Body of pancreas (tissue), 4 donors: Measurements from ENCODE around the gene IFT81.

Source experiments
- CTCF ChIP-seq, 7 experiments: fragments of 450-650 bp in 4 of 7; fragments of 200-600 bp in 3 of 7; sonication (generic) in 3 of 7; IDR thresholded peaks; one replicate each; pipeline ENCODE4 v1.5.1; 2016 to 2019; ENCODE audit warnings: antibody characterized with exemption in 7 of 7
- POLR2A ChIP-seq, 3 donors: fragments of 450-650 bp; IDR thresholded peaks; one replicate each; pipeline ENCODE4 v1.6.1; 2016; ENCODE audit warnings: antibody characterized with exemption in 3 of 3, mild to moderate bottlenecking in 2 of 3

- no peak for TF ChIP-seq CTCF (IDR thresholded peaks at IDR 0.05)
- no peak for TF ChIP-seq POLR2A (IDR thresholded peaks at IDR 0.05)
Measured at GRCh38 chr12:110248096-110248447, 123.9 kb downstream of the IFT81 start.
